HEK293 (cell line): ENCODE data around the gene SPRR2D.

ENCODE experiments used
- IKZF3 ChIP-seq: fragments of 450-650 bp; IDR thresholded peaks from 2 replicates; pipeline ENCODE4 v1.5.0; 2018; ENCODE audit warnings: missing biosample characterization, mild to moderate bottlenecking, missing genetic modification characterization, moderate library complexity
- KLF1 ChIP-seq: fragments of 450-650 bp; formaldehyde crosslinking; IDR thresholded peaks from 2 replicates; pipeline ENCODE4 v1.5.1; 2016; ENCODE audit warnings: missing biosample characterization, missing genetic modification characterization
- YY1 ChIP-seq: fragments of 450-650 bp; formaldehyde crosslinking; IDR thresholded peaks from 2 replicates; pipeline ENCODE4 v1.5.1; 2018; ENCODE audit warnings: missing biosample characterization, missing genetic modification characterization
- ZNF311 ChIP-seq: fragments of 450-650 bp; formaldehyde crosslinking; IDR thresholded peaks from 2 replicates; pipeline ENCODE4 v1.5.1; 2017; ENCODE audit warnings: missing biosample characterization, missing genetic modification characterization, borderline replicate concordance
- ZNF391 ChIP-seq: fragments of 450-650 bp; formaldehyde crosslinking; IDR thresholded peaks from 2 replicates; pipeline ENCODE4 v1.5.1; 2016; ENCODE audit warnings: low read depth, missing biosample characterization, missing genetic modification characterization, borderline replicate concordance
- ZNF549 ChIP-seq: fragments of 450-650 bp; IDR thresholded peaks from 2 replicates; pipeline ENCODE4 v1.5.1; 2018; ENCODE audit warnings: missing biosample characterization, missing genetic modification characterization, mild to moderate bottlenecking, inconsistent platforms, moderate library complexity
- ZNF670 ChIP-seq: fragments of 450-650 bp; formaldehyde crosslinking; IDR thresholded peaks from 2 replicates; pipeline ENCODE4 v1.5.1; 2016; ENCODE audit warnings: missing biosample characterization, missing genetic modification characterization, low read depth
- ZSCAN30 ChIP-seq: fragments of 450-650 bp; IDR thresholded peaks from 2 replicates; pipeline ENCODE4 v1.5.1; 2018; ENCODE audit warnings: missing biosample characterization, mild to moderate bottlenecking, missing genetic modification characterization, moderate library complexity
- TF ChIP-seq, protein P1 (sequence below): fragments of 450-650 bp; formaldehyde crosslinking; IDR thresholded peaks from 2 replicates; pipeline ENCODE4 v1.5.1; 2017; ENCODE audit warnings: missing biosample characterization, missing genetic modification characterization
- TF ChIP-seq, protein P2 (sequence below): fragments of 450-650 bp; formaldehyde crosslinking; IDR thresholded peaks from 2 replicates; pipeline ENCODE4 v1.5.1; 2016; ENCODE audit warnings: missing biosample characterization, missing genetic modification characterization
- TF ChIP-seq, protein P3 (sequence below): fragments of 450-650 bp; formaldehyde crosslinking; IDR thresholded peaks from 2 replicates; pipeline ENCODE4 v1.5.1; 2016; ENCODE audit warnings: missing biosample characterization, missing genetic modification characterization
- TF ChIP-seq, protein P4 (sequence below): IDR thresholded peaks from 2 replicates; pipeline ENCODE4 v1.6.1; 2011; ENCODE audit warnings: mild to moderate bottlenecking, low read depth, low read length, borderline replicate concordance

DNA sequence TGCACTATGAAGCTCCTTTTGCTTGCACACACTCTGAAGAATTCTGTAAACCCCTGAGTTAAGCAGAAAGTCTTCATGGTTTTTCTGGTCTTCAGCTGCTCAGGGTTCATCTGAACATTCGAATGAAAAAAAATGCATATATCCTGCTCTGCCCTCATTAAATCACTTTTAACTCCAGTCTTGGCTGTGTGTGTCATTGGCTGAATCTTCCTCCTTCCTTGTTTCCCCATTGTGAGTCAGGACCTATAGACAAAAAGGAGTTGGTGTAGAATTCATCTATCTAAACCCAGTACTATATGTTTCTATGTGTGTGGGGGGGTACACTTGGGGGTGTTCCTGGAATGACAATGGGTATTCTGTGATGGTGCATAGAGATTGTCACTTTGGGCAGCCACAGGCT, 16.5 kb downstream of the SPRR2D start:
- TF ChIP-seq, protein P1, sequence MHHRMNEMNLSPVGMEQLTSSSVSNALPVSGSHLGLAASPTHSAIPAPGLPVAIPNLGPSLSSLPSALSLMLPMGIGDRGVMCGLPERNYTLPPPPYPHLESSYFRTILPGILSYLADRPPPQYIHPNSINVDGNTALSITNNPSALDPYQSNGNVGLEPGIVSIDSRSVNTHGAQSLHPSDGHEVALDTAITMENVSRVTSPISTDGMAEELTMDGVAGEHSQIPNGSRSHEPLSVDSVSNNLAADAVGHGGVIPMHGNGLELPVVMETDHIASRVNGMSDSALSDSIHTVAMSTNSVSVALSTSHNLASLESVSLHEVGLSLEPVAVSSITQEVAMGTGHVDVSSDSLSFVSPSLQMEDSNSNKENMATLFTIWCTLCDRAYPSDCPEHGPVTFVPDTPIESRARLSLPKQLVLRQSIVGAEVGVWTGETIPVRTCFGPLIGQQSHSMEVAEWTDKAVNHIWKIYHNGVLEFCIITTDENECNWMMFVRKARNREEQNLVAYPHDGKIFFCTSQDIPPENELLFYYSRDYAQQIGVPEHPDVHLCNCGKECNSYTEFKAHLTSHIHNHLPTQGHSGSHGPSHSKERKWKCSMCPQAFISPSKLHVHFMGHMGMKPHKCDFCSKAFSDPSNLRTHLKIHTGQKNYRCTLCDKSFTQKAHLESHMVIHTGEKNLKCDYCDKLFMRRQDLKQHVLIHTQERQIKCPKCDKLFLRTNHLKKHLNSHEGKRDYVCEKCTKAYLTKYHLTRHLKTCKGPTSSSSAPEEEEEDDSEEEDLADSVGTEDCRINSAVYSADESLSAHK (tag by site-specific recombination) = no peak
- TF ChIP-seq YY1 (tag by site-specific recombination) = no peak
- TF ChIP-seq, protein P2, sequence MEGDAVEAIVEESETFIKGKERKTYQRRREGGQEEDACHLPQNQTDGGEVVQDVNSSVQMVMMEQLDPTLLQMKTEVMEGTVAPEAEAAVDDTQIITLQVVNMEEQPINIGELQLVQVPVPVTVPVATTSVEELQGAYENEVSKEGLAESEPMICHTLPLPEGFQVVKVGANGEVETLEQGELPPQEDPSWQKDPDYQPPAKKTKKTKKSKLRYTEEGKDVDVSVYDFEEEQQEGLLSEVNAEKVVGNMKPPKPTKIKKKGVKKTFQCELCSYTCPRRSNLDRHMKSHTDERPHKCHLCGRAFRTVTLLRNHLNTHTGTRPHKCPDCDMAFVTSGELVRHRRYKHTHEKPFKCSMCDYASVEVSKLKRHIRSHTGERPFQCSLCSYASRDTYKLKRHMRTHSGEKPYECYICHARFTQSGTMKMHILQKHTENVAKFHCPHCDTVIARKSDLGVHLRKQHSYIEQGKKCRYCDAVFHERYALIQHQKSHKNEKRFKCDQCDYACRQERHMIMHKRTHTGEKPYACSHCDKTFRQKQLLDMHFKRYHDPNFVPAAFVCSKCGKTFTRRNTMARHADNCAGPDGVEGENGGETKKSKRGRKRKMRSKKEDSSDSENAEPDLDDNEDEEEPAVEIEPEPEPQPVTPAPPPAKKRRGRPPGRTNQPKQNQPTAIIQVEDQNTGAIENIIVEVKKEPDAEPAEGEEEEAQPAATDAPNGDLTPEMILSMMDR (tag by site-specific recombination) = no peak
- TF ChIP-seq ZNF391 = no peak
- no peak for TF ChIP-seq ZSCAN30
- TF ChIP-seq, protein P3, sequence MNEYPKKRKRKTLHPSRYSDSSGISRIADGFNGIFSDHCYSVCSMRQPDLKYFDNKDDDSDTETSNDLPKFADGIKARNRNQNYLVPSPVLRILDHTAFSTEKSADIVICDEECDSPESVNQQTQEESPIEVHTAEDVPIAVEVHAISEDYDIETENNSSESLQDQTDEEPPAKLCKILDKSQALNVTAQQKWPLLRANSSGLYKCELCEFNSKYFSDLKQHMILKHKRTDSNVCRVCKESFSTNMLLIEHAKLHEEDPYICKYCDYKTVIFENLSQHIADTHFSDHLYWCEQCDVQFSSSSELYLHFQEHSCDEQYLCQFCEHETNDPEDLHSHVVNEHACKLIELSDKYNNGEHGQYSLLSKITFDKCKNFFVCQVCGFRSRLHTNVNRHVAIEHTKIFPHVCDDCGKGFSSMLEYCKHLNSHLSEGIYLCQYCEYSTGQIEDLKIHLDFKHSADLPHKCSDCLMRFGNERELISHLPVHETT = no peak
- no peak for TF ChIP-seq KLF1 (tag by site-specific recombination)
- TF ChIP-seq, protein P4, sequence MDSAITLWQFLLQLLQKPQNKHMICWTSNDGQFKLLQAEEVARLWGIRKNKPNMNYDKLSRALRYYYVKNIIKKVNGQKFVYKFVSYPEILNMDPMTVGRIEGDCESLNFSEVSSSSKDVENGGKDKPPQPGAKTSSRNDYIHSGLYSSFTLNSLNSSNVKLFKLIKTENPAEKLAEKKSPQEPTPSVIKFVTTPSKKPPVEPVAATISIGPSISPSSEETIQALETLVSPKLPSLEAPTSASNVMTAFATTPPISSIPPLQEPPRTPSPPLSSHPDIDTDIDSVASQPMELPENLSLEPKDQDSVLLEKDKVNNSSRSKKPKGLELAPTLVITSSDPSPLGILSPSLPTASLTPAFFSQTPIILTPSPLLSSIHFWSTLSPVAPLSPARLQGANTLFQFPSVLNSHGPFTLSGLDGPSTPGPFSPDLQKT = no peak
- no peak for TF ChIP-seq IKZF3
- TF ChIP-seq ZNF670 = no peak
- TF ChIP-seq ZNF549 (tag by site-specific recombination) = no peak
- TF ChIP-seq ZNF311 = no peak
